Inflammatory macrophage treated with lipopolysaccharide for 1 hour (primary cell): Measurements from ENCODE around the gene PLD1.
"Not testable (repeated sequence)": the region's sequence is repeated elsewhere in the genome, so short reads cannot be mapped to it uniquely, and the experiment has no call there.

ENCODE experiments used
- DNase-seq, 2 donors: peaks; one replicate each; pipeline ENCODE4 v3.0.0-alpha.2; 2020 to 2022

The PLD1 gene

DNA sequence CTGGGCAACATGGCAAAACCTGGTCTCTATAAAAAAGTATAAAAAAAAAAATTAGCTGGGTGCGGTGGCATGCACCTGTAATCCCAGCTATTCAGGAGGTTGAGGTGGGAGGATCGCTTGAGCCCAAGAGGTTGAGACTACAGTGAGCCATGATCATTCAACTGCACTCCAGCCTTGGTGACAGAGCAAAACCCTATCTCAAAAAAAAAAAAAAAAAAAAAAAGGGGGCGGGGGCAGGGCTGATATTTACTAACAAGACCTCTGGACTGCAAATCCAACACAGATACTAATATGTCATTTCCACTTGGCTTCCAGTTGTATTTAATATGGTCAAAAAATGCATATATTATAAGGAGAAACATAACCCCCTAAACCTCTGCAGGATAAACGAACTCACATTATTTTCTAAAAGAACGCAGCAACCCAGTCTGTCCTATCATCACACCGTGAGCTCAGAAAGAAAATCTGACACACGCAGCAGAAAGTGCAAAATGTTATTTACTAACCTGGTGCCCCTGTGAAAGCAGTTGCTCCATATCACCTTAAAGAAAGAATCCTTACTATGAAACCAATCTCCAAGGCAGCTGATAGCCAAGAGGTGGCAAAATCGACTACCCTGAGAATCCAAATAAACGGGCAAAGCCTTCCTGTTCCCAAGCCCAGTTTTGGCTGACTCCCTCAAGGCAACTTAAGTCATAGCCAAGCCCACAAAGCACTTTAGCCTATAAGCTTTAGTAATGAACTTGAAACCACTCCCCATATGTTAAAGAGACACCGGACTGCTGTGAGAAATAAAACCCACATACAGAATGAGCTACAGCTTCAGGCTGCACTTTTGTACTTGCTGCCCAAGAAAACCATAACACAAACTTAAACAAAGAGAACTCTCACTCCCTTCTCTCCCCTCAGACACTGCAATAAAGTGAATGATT lies 39.3 kb downstream of the PLD1 start:
- DNase-seq: peak; percentile 58 to 78

DNA sequence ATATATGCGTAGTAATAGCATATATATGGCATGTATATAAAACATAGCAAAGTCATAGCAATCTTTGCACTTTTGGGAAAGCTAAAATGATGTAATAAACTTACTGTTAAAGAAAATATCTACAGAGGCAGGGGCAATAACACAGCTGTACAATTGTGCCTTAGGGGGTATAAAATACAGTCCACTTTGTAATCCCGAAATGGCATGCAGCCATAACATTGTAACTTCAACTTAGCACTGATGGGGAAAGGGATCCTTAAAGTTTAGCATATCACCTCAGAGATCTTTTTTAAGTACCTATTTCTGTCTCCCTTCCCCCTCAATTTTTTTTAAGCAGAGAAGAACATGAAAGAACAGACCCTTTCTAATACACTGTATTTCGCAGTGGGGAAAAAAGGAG lies 40.8 kb downstream of the PLD1 start:
- DNase-seq: no peak

DNA sequence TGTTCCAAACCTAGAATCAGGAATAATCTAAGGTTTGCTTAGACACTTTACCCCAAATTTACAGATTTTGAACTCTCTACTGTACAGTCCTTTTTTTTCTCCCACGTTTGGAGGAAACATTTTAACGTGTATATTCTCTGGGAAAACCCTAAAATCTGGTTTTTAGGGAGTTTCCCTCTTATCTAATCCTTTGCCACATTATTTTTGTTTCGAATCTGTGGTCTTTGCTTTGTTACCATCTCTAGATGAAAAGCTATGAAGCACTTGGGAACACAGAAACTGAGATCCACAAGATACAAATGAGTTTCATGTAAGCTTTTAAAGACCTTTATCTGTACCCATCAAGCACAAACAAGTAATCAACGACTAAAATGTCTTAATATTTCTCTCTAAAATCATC lies 41.3 kb downstream of the PLD1 start:
- peak in 1 of 2 donors; percentile 44 for DNase-seq

DNA sequence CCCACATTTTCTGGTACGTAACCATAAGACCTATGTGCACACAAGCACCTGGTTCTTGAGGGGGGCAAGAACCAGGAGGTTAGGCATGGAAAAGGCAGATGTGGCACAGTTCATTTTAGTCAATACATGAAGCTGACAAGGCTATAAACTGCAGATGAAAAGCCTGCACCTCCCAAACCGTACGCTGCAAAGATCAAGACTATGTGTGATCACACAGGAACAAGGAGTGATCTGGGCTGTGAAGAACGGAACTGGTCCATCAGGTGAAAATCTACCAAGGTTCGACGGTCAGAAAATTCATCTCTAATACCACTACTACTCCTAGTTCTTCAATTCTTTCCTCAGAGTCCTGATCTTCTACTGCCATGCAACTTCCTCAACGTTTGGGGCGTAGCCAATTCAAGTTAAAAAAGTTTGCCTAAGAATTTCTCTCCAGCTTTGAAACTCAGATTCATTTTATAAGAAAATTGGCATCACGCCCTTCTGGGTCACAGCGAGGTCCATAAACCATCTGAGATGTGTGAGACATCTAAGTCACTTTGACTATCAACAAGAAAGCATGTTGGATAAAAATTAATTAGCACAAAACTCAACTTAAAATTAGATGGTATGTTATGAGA lies 41.9 kb downstream of the PLD1 start:
- DNase-seq: peak; percentile 42 to 44

DNA sequence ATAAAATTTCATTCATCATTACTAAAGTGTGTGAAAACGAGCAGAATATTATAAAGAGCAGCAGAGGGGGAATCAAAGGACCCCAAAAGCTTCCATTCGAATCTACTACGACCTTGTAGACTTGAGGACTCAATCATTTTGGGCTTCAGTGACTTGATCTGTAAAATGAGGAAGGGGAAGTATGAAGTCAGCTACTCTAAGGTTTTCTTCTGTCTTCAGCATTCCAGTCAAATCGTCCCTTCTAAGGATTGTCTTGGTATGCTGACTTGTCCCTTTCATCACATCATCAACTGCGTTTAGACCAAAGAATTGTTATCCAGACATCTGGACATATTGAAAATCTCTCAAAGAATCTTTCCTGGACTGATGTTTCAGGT lies 44.8 kb downstream of the PLD1 start:
- DNase-seq: no peak

DNA sequence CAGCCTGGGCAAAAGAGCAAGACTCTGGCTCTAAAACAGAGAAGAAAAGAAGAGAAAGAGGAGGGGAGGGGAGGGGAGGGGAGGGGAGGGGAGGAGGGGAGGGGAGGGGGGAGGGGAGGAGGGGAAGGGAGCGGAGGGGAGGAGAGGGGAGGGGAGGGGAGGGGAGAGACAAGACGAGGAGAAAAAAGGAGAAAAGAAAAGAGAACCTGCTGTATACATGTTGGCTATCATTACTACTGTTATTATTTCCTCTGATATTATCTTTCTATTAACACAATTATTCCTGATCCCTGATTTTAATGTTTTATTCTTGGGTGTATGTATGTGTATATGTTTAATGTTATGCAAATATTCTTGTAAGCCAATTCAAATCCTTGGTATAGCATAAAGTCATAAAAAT lies 46.9 kb downstream of the PLD1 start:
- DNase-seq: no peak

DNA sequence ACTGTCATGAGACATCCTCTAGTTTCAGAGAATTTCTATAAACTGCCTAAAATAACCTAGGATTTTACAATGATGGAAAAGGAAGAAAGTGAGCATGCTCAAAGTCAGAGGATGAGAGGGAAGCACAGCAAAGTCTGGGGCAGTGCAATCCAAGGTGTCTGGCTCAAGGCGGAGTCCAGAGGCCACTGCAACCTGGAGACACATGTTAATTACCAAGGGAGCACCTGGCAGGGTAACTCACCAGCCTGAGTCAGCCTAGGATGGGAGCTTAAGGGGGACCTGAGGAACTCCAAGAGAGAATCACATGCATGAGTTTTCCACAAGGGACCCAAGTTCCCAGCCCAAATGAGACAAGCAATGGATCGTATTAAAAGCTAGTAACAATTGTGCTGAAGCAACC lies 49.8 kb downstream of the PLD1 start:
- no peak for DNase-seq

DNA sequence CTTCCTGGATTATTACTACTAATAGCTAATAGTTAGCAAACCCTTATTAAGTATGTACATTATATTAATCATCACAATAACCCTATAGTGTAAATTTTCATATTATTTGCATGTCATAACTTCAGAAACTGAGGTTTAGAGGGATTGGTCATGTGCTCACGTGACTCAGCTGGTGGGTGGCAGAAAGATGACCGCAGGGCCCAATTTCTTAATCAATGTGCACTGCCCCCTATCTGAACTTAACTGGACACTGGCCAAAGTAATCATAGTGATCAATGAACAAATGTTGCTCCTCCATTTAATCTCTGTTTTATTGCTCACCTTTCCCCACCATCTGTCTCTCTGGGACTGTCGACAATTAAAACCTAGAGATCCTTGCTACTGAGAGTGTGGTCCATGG lies 52.2 kb downstream of the PLD1 start:
- DNase-seq: peak; percentile 60 to 62

DNA sequence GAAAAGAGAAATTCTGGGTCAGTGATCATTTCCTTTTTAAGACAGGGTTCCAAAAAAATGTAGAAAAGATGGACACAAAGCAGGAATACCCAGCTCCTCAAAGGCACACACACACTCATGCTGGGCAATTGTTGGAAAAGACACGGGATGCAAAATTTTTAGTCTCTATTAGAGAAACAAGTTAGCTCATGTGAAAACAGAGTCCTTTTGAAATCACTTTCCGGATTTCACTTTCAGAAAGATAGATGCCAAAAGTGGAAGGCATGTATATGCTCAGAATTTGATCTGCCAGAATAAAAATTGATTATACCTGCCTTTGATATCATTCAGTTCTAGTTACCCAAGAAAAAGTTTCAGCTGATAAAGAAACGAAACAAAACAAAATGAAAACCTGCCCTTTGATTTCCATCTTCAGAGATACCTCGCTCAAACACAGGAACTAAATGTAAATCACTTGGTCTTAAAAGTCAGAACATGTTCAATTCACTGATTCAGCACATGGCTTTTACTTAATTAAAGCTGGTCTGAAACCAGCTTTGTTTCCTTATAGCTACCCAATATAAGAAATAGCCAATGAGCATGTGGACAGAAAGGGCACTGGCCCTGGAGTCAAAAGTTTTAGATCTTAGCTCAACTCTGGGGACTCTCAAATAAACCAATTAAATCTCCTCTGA lies 52.8 kb downstream of the PLD1 start:
- no peak for DNase-seq

DNA sequence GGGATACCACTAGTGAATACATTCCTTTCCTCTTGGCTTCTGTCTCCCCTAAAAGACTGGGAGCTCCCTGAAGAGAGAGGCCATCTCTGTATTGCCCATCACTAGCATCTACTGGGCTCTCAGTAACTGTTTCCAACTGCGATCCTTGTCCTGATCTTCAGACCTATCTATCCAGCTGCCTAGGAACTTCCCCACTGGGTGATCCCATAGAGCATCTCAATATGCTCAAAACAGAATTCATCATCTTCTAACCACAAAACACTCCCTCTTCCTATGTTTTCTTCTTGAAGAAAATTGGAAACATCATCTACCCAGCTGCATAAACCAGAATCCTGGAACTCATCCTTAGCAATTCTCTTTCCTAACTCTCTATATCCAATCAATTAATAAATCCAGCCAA lies 54.6 kb downstream of the PLD1 start:
- DNase-seq: no peak

DNA sequence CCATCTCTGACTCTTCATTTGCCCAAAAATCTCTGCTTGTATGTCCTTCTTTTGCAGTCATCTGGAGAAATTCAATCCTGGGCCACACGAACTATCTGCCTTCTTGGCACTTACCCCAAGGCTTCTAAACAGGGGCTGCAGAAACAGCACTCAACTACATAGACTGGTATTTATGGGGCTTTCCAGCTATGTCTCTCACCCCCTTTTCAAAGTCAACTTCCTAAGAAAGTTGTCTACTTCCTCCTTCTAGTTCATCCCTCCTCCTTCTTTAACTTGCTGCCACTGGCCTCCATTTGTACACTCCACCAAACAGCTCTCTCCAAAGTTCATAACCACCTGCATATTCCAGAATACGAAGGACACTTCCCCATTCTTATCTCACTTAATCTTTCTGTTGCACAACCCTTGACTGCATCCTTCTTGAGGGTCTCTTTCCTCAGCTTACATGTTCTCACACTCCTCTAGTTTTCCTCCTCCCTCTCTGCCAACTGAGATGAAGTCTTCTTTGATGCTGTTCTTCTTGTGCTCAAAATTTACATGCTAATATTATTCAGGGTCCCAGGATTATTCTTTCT lies 55.2 kb downstream of the PLD1 start:
- peak; percentile 50 to 66 for DNase-seq

DNA sequence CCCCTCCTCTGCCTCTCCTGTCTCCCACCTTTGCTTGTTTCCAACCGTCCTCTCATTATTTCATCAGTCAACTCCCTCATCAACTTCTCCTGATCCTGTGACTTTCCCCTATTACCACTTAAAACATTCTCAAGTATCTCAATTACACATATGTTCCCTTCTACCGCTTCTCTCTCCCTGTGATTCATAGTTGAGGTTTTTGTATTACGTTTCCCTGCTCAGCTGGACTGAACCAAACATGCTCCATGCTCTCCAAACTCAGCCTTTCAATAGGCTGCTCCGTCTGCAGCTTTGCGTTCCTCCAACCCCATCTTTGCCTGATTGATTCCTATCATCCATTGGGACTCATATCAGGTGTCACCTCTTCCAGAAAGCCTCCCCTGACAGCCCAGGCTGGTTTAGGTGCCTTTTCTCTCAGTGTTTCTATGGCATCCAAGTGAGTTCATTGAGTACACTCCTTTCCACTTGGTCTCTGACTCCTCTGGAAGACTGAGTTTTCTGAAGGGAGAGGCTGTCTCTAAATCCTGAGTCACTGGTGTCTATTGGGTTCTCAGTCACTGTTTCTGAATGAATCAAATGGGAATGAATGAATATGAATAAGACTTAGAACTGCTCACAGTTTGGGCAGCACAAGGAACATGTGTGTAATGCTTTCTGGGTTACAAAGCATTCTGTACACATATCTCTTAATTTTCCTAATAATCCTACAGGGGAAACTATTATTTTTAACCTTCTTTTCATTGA lies 56.4 kb downstream of the PLD1 start:
- DNase-seq: no peak

DNA sequence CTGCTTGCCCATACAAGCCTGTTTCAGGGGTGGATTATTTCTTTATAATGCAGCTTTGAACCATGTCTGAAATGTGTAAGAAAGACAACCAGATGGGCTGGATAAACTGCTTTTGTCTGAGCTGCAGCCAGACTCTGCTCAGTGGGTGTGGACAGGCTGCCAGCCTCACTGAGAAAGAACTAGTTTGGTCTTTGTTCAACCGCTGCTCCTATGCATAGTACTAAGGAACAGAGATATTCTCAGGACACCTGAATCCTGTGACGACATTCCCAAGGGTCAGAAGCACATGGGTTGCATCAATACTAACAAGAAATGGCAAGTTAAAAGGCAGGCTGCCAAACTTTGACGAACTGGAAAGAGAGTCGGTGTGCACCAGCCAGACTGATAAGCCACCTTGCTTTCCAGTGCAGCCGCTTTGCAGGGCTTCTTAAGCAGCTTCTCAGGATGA lies 57.2 kb downstream of the PLD1 start:
- DNase-seq: no peak

DNA sequence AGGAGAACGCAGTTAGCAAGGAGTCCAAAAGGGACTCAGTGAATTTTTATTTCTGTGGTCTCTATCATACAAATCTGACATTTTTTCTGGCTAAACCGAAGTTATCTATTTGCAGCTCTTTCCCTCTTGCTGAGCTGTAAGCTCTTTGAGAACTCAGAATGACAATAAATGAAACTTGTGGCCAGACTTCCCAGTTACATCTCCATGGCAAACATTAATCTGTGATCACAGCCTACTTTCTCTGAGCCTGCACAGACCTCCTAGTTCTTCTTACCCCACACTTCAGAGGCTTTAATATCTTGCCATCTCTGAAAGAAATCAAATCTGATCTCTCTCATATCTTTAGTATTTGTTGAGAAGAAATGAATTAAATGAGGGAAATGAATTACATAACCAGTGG lies 58.0 kb downstream of the PLD1 start:
- DNase-seq: no peak

DNA sequence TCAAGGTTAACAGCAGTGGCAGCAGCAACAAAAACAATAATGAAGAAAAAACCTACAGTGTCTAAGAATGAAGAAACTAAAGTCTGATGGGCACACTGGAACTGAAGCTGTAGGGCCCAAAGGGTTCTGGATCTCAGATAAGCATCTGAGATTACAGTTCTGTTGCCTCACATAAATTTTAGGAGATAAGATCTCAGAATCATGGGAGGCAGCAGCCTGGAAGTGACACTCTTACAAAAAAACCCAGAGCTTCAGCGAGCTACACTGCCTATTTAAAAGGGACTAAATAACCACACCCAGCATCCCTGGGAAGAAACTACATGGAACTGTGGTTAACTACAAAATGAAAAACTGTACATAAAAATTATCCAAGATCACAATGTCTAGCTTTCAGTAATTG lies 61.2 kb downstream of the PLD1 start:
- no peak for DNase-seq

DNA sequence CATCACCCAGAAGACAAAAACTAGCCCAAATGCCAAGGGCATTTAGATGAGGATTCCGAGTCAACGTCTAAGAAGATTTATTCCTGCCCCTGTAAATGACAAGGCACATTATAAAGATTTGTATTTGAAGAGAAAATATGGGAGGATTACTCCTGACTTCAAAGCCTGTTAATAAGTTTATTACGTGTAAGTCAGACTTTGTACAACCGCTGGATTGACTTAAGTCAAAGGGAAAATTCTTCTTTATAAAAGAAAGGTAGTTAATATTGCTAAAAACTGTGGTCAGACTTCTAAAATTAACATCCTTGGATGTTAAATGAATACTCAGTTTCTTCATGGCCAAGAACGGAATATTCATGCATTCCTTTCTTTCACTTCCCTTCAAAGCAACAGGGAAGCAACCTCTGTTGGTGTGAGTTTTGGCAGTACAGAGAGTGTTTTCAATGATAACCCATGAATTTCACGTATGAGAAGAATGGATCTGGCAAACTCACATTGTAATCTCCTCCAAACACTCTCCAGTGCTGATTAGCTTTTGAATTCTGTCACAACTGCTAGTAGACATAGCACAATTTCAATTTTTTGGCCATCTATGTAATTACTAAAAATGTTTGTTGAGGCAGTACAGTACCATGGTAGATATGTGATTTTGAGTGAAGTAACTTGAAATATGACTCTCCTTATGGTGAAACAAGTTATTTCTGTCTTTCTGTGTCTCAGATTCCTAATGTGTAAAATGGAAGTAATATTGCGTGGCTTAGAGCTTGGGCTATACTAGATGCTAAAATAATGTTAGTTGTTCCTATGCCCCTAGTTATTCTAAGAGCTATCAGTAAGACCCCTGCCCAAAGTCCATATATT lies 62.0 kb downstream of the PLD1 start:
- no peak for DNase-seq

DNA sequence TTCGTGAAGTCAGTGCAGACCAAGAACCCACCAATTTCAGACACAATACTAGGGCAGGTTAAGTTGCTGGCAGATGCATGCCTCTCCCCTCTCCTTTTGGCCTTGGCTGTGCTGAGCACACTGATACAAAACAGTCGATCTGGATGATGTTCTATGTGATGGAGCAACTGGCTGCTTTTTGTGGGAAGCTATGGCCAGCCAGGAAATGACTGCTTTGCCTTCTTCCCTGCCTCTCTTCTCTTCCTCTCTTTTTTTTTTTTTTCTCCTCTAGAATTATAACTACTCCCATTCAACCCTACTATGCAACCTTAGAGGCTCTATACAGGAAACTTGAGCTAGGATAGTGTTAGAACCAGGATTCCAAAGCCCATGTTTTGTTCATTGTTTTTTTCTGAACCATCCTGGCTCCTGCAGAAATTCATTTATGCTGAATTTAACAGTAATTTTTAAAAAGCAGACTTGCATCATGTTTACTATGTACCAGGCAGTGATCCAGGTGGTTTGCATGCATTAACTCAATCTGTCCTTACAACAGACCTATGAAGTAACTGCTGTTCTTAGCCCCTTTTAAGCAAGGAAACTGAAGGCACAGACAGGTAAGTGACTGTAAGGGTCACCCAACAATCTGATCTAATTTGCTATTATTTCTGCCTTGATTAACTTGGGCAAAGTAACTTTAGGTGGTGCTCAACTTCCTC lies 62.9 kb downstream of the PLD1 start:
- no peak for DNase-seq

DNA sequence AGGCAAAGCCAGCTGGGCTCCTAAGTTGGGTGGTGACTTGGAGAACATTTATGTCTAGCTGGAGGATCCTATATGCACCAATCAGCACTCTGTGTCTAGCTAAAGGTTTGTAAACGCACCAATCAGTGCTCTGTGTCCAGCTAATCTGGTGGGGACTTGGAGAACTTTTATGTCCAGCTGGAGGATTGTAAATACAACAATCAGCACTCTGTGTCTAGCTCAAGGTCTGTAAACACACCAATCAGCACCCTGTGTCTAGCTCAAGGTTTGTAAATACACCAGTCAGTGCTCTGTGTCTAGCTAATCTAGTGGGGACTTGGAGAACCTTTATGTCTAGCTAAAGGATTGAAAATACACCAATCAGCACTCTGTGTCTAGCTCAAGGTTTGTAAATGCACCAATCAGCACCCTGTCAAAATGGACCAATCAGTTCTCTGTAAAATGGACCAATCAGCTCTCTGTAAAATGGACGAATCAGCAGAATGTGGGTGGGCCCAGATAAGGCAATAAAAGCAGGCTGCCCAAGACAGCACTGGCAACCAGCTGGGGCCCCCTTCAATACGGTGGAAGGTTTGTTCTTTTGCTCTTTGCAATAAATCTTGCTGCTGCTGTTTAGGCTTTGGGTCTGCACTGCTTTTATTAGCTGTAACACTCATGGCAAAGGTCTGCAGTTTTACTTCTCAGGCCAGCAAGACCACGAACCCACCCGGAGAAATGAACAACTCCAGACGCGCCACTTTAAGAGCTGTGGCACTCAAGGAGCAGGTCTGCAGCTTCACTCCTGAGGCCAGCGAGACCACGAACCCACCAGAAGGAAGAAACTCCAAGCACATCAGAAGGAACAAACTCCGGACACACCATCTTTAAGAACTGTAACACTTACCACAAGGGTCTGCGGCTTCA lies 63.7 kb downstream of the PLD1 start:
- DNase-seq: not testable (repeated sequence)

DNA sequence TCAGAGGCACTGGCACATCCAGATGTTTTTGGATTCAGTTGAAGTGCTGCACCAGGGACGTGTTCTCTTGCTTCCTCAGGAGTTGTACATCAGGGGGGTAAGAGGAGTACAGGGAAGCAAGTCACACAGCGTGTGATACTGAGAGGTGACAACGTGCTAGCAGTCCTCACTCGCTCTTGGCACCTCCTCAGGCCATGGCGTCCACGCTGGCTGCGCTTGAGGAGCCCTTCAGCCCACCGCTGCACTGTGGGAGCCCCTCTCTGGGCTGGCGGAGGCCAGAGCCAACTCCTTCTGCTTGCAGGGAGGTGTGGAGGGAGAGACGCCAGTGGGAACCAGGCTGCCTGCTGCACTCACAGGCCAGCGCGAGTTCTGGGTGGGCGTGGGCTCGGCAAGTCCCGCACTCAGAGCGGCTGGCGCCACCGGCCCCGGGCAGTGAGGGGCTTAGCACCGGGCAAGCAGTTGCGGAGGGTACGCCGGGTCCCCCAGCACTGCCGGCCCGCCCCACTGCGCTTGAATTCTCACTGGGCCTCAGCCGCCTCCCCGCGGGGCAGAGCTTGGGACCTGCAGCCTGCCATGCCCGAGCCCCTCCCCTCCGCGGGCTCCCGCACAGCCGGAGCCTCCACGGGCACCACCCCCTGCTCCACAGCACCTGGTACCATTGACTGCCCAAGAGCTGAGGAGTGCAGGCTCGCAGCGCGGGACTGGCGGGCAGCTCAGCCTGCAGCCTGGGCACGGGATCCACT lies 64.5 kb downstream of the PLD1 start:
- DNase-seq: no peak
